Measurements from ENCODE around the gene F7.
"Not testable (repeated sequence)": the region's sequence is repeated elsewhere in the genome, so short reads cannot be mapped to it uniquely, and the experiment has no call there.

The F7 gene

GRCh38 chr13:113103646-113104045, 1.9 kb upstream of the F7 start:
- TF ChIP-seq CTCF (IDR thresholded peaks at IDR 0.05; ENCODE audit: insufficient read depth, low read depth, low read length, missing control alignments) = no peak
- H3K4me3 ChIP-seq (ENCODE audit: low read depth, low read length) = no peak overlapping the region
- DNase-seq (ENCODE audit: low read depth) = no peak

- H3K4me3 ChIP-seq (ENCODE audit: low read depth, low read length) = no peak overlapping the region
- no peak for DNase-seq (ENCODE audit: low read depth)
- no peak for TF ChIP-seq CTCF (IDR thresholded peaks at IDR 0.05; ENCODE audit: insufficient read depth, low read depth, low read length, missing control alignments)
Measured at GRCh38 chr13:113105921-113106452, 396 bp downstream of the F7 start.

GRCh38 chr13:113106711-113107351, 1.2 kb downstream of the F7 start:
- no peak for DNase-seq (ENCODE audit: low read depth)
- no peak for TF ChIP-seq CTCF (IDR thresholded peaks at IDR 0.05; ENCODE audit: insufficient read depth, low read depth, low read length, missing control alignments)
- H3K4me3 ChIP-seq (ENCODE audit: low read depth, low read length) = no peak overlapping the region

GRCh38 chr13:113108521-113108920, 2.9 kb downstream of the F7 start:
- not testable (repeated sequence) for DNase-seq (ENCODE audit: low read depth); H3K4me3 ChIP-seq (ENCODE audit: low read depth, low read length)

GRCh38 chr13:113109151-113110047, 3.8 kb downstream of the F7 start:
- no peak for TF ChIP-seq CTCF (IDR thresholded peaks at IDR 0.05; ENCODE audit: insufficient read depth, low read depth, low read length, missing control alignments)
- no peak overlapping the region for H3K4me3 ChIP-seq (ENCODE audit: low read depth, low read length)
- no peak for DNase-seq (ENCODE audit: low read depth)

- no peak for TF ChIP-seq CTCF (IDR thresholded peaks at IDR 0.05; ENCODE audit: insufficient read depth, low read depth, low read length, missing control alignments)
- no peak for DNase-seq (ENCODE audit: low read depth)
- no peak overlapping the region for H3K4me3 ChIP-seq (ENCODE audit: low read depth, low read length)
Measured at GRCh38 chr13:113110048-113110851, 4.7 kb downstream of the F7 start.

Data from GM12865 (cell line).